ENCODE measurements around the gene BPIFB4. TPM values are rescaled to one million over a fixed set of nuclear protein-coding genes. Genes with fewer than 3 reads are reported as not detected.

Gene BPIFB4
- total RNA-seq, 1 experiment from 2014 or later = not detected

GRCh38 chr20:33053291-33054106 is 25.9 kb upstream of the BPIFB4 start, which contains the start of gene BPIFB3:
BPIFB3 (plus strand) TSS chr20:33053903; CDS start chr20:33055436, 1,533 bp downstream.
- Histone ChIP-seq H3K4me3 (ENCODE audit: low read depth, low read length, poor library complexity, severe bottlenecking) (no peak within 1 kb of the TSS), H3K36me3 (ENCODE audit: insufficient read depth, low read length, poor library complexity, severe bottlenecking) (no peaks in the 10 kb centered on the region), H3K4me1 (ENCODE audit: insufficient read depth, low read length, poor library complexity, severe bottlenecking) (no peaks in the 10 kb centered on the region), H3K27me3 (replicated peaks; ENCODE audit: insufficient read depth, low read depth, low read length, poor library complexity) (no peaks in the 10 kb centered on the region), H3K9me3 (ENCODE audit: low read depth, low read length, poor library complexity, severe bottlenecking) (no peaks in the 10 kb centered on the region), H3K27ac (ENCODE audit: low read depth, low read length, poor library complexity, severe bottlenecking) (no peak within 1 kb of the TSS)
- intact Hi-C loops (cut with micrococcal nuclease; ENCODE audit: unreplicated experiment) = no loop called here
- DNase-seq (ENCODE audit: low spot score) = no peak
- ChIA-PET POLR2A (ENCODE audit: low non-redundant PET) (no interaction called here), CTCF (no interaction called here)
- no TSS peak for BruUV-seq (replicated peaks)
- TF ChIP-seq CTCF (conservative IDR thresholded peaks at IDR 0.05; ENCODE audit: low read depth, low read length) (no peak), EZH2 (IDR thresholded peaks at IDR 0.05; ENCODE audit: borderline replicate concordance, low read depth, low read length, poor library complexity, severe bottlenecking) (no peak)

- no peaks in the 10 kb centered on the region for H3K36me3 ChIP-seq (ENCODE audit: insufficient read depth, low read length, poor library complexity, severe bottlenecking)
- no peaks in the 10 kb centered on the region for H3K9me3 ChIP-seq (ENCODE audit: low read depth, low read length, poor library complexity, severe bottlenecking)
- H3K27me3 ChIP-seq (replicated peaks; ENCODE audit: insufficient read depth, low read depth, low read length, poor library complexity) = no peaks in the 10 kb centered on the region
- no TSS peak for BruUV-seq (replicated peaks)
- POLR2A ChIA-PET (ENCODE audit: low non-redundant PET) = no interaction called here
- H3K4me1 ChIP-seq (ENCODE audit: insufficient read depth, low read length, poor library complexity, severe bottlenecking) = no peaks in the 10 kb centered on the region
- CTCF ChIA-PET = no interaction called here
- TF ChIP-seq EZH2 (IDR thresholded peaks at IDR 0.05; ENCODE audit: borderline replicate concordance, low read depth, low read length, poor library complexity, severe bottlenecking) (no peak), CTCF (conservative IDR thresholded peaks at IDR 0.05; ENCODE audit: low read depth, low read length) (no peak)
- no peak overlapping the region for H3K27ac ChIP-seq (ENCODE audit: low read depth, low read length, poor library complexity, severe bottlenecking)
- intact Hi-C loops (cut with micrococcal nuclease; ENCODE audit: unreplicated experiment) = no loop called here
- H3K4me3 ChIP-seq (ENCODE audit: low read depth, low read length, poor library complexity, severe bottlenecking) = no peak overlapping the region
- DNase-seq (ENCODE audit: low spot score) = no peak
Observed at GRCh38 chr20:33054381-33054780, 25.1 kb upstream of the BPIFB4 start.

- BruUV-seq (replicated peaks) = no TSS peak
- H3K36me3 ChIP-seq (ENCODE audit: insufficient read depth, low read length, poor library complexity, severe bottlenecking) = no peaks in the 10 kb centered on the region
- no peaks in the 10 kb centered on the region for H3K9me3 ChIP-seq (ENCODE audit: low read depth, low read length, poor library complexity, severe bottlenecking)
- TF ChIP-seq EZH2 (IDR thresholded peaks at IDR 0.05; ENCODE audit: borderline replicate concordance, low read depth, low read length, poor library complexity, severe bottlenecking) = no peak
- no peak for TF ChIP-seq CTCF (conservative IDR thresholded peaks at IDR 0.05; ENCODE audit: low read depth, low read length)
- intact Hi-C loops (cut with micrococcal nuclease; ENCODE audit: unreplicated experiment) = no loop called here
- H3K4me3 ChIP-seq (ENCODE audit: low read depth, low read length, poor library complexity, severe bottlenecking) = no peak overlapping the region
- ChIA-PET CTCF (no interaction called here), POLR2A (ENCODE audit: low non-redundant PET) (no interaction called here)
- H3K27me3 ChIP-seq (replicated peaks; ENCODE audit: insufficient read depth, low read depth, low read length, poor library complexity) = no peaks in the 10 kb centered on the region
- no peaks in the 10 kb centered on the region for H3K4me1 ChIP-seq (ENCODE audit: insufficient read depth, low read length, poor library complexity, severe bottlenecking)
- no peak for DNase-seq (ENCODE audit: low spot score)
- no peak overlapping the region for H3K27ac ChIP-seq (ENCODE audit: low read depth, low read length, poor library complexity, severe bottlenecking)
Observed at GRCh38 chr20:33054791-33055190, 24.7 kb upstream of the BPIFB4 start.
